ENCODE measurements around the gene NME4.
"Not testable (repeated sequence)": the region's sequence is repeated elsewhere in the genome, so short reads cannot be mapped to it uniquely, and the experiment has no call there.

Gene NME4

DNA sequence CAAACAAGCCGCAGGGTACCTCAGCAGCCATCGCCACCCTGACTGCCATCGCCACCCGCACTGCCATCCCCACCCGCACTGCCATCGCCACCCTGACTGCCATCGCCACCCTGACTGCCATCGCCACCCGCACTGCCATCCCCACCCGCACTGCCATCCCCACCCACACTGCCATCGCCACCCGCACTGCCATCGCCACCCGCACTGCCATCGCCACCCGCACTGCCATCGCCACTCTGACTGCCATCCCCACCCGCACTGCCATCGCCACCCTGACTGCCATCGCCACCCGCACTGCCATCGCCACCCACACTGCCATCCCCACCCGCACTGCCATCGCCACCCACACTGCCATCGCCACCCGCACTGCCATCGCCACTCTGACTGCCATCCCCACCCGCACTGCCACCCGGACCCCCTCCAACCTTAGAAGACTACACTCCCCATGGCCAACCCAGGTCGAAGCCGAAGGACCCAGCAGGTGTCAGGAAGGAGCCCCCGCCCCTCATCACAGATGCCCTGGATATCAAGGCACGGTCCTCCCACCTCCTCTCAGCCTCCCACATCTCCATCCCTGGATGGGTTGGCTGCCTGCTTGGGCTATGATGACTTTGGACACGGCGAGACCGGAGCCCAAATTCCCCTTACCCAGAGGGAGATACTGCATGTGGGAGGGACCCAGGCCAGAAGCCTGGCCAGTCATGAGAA lies 18.7 kb upstream of the NME4 start:
- not testable (repeated sequence) for DNase-seq

DNA sequence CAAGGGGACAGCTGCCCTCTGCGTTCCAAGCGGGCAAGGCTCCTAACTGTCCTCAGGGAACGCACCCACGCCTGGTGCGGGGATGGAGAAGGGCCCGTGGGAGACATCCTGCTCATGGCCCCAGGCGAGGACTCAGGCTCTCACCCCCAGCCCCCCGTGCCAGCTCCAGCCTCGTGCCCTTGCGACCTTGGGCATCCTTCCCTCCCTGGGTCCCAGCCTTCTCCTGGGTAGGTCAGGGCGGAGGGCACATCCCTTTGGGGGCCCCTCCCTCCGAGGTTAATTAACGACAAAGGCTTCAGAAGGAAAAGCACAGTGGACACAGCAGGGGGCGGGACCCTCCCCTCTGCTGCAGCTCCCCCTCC lies 18.2 kb upstream of the NME4 start:
- no peak for DNase-seq

GRCh38 chr16:379183-379960 lies 17.6 kb upstream of the NME4 start:
- DNase-seq, result peak; percentile 91

DNA sequence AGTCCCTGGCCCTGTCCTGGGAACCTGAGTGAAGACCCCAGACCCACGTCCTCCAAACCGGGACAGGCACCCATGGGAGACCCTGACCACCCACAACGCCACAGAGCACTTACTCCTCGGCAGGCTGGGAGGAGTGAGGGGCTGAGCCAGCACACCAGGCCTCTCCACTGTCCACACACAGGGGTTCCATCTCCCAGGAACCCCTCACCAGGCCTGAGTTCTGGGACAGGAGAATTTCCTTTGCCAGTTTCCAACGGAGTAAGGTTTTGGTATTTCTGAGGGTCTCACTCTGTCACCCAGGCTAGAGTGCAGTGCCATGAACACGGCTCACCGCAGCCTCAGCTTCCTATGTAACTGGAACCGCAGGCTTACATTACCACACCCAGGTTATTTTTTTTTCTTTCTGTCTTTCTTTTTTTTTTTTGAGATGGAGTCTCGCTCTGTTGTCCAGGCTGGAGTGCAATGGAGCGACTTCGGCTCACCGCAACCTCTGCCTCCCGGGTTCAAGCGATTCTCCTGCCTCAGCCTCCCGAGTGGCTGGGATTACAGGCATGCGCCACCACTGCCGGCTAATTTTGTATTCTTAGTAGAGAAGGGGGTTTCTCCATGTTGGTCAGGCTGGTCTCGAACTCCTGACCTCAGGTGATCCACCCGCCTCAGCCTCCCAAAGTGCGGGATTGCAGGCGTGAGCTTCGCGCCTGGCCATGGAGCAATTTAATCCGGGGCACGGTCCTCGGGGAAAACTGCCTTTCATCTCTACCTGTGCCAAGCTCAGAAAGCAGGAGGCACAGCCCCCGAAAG lies 16.8 kb upstream of the NME4 start:
- no peak for DNase-seq

DNA sequence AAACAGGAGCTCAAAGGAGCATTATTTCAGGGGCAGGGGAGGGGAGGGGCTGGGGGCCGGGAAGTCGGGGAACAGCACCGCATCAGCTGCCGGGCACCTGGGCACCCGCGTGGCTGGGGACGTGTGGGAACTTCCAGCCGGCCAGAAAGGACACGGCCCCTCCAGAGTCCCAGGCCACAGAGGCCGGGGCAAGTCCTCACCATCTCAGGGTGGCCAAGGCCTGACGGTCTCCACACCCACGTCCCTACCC lies 16.3 kb upstream of the NME4 start:
- no peak for DNase-seq

DNA sequence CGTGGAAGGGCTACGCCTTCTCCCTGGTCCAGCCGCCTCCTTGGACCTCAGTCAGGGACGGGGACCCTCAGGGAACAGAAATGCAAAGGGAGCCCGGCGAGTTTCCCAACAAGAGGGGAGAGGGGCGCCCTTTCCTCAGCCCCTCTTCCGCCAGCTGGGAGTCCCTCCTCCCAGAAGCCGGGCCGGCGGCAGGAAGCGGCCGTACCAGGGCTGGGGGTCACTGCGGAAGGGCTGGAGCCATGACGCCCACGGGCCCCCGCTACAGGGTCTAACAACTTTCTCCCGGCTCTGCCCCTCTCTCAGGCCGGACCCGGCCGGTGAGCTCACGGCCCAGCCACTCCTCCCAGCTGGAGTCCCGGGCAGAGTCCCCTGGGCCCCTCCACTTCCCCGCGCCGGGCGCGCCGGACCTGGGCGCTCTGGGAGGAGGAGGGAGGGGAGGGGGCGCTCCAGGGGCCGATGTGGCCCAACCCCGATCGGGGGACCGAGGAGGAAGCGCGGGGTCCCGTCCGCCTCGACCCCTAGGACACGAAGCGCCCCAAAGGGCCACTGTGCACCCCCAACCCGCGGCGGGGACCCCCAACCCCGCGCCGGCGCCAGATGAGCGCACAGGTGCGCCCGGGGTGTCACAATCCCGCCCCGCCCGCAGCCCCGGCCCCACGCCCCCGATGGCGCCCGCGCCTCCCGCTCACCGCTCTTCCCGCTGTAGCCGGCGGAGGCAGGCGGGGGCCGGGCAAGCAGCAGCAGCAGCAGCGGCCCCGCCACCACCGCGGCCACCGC lies 15.8 kb upstream of the NME4 start:
- no peak for DNase-seq

DNA sequence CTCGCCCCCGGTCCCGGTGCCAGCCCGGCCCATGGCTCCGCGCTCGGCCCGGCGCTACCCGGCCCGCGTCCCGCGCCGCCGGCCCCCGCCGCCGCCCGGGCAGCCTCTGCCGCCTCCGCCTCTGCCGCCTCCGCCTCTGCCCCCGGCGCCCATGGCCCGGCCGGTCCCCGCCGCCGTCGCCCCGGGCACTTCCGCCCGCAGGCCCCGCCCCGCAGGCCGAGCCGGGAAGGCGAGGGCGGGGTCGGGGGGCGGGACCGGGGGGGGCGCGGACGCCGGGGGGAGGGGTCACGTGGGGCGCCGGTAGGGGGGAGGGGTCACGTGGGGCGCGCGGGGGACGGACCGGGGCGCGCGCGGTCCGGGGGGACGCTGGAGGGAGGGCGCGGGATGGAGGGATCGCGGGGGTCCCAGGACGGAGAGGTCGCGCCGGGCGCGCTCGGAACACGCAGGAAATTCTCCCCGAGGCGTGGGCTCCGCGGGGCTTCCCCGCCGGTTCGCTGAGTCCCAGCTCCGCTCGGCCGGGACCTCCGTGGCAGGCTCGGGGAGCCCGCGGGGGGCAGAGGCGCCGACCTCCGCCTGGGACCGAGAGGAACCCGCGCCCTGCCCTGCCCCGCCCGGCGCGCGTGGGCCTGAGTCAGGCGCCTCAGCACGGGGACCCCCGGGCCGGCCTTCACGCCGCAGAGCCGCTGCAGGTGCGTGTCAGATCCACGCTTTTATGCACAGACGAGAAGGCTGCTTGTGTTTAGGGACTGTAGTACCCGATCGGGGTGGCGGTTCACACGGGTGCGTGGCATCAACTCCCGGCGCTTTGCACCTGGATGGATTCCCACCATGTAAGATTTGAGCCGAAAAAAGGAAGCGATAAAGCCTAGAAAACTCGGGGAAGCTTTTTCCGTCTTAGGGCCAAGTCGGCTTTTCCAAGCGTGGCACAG lies 14.9 kb upstream of the NME4 start, which contains the start of gene PGAP6:
PGAP6 (minus strand) TSS at position 190 of the 929 bp plus-strand sequence; CDS start at position 33, 157 bp downstream.
- no peak for DNase-seq

DNA sequence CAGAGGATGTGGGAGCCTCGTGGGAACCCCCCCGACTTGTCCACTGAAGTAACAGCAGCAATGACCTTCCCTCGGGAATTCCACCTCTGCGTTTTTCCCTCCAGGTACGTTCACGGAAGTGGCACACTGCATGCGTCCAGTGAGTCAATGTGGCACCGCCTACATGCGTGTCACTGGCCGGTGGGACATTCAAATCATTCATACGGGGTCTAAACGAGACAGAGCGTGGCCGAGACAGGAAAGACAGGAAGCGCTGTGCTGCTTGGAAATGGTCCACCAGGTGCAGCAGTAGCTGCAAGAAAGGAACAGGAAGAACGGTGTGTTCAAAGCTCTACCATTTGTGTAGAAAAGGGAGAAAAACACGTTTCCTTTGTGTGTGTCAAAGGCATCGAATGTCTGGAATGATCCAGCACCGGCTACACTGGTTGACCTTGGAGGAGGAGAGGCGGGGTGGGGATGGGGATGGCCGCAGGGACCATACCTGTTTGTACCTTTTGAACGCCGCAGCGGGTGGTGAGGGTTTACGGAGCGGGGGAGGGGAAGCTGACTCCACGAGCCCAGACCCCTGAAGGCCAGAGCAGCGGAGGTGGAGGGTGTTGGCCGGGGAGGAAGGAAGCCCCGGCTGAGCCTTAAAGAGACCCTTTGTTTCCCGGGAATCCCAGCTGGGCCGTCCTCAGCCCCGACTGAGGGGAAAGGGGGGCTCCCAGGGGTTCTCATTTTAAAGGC lies 13.5 kb upstream of the NME4 start:
- no peak for DNase-seq

GRCh38 chr16:386641-387156 lies 10.3 kb upstream of the NME4 start:
- no peak for DNase-seq

DNA sequence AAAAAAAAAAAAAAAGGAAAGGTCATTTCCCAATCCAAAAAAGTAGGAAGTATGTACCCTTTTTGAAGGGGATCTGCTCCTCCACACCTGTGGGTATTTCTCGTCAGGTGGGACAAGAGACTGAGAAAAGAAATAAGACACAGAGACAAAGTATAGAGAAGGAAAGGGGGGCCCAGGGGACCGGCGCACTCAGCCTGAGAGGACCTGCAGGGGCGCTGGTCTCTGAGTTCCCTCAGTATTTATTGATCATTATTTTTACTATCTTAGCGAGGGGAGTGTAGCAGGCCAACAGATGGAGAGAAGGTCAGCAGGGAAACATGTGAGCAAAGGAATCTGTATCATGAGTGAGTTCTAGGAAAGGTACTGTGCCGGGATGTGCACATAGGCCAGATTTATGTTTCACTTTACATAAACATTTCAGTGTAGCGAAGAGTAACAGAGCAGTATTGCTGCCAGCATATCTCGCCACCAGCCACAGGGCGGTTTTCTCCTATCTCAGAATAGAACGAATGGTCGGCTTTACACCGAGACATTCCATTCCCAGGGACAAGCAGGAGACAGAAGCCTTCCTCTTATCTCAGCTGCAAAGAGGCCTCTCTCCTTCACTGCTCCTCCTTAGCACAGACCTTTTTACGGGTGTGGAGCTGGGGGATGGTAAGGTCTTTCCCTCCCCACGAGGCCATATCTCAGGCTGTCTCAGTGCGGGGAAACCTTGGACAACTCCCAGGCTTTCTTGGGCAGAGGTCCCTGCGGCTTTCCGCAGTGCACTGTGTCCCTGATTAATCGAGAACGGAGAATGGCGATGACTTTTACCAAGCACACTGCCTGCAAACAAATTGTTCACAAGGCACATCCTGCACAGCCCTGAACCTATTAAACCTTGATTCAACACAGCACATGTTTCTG lies 9.0 kb upstream of the NME4 start:
- not testable (repeated sequence) for DNase-seq

DNA sequence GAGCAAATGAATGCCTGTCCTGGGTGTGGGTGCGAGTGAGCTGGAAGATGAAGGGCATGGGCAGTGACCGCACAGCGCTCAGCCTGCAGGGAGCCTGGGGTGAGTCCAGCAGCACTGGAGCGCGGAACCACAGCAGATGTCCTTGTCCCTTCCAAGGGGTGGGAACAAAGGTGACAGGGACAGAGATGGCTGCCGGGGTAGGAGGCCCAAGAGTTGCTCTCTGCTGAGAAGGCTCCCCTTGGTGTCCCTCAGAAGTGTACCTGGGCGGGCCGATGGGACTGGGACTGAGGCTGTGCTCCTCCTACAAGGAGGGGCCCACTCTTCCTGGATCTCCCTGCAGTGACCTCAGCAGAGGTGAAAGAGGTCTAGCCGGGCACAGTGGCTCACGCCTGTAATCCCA lies 7.6 kb upstream of the NME4 start:
- no peak for DNase-seq

DNA sequence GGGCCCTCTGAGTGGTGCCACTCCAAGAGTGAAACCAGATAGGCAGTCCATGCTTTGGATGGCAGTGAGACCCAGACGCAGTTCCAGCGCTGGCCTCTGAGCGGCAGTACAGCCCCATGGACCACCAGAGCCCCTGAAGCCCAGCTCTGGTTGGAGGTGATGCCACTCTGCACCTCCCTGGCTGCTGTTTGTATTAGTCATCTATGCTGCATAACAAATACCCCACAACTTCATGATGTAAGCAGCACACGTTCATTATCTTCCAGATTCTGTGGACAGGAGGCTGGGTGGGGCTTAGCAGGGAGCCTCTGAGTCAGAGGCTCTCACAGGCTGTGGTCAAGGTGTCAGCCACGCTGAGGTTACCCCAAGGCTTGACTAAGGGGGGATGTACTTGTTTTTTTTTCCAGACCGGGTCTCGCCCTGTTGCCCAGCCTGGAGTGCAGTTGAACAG lies 5.1 kb upstream of the NME4 start:
- peak; percentile 22 for DNase-seq

- no peak for DNase-seq
These were observed 4.5 kb upstream of the NME4 start for GRCh38 chr16:392450-393030.

- DNase-seq, result no peak
These were observed 800 bp upstream of the NME4 start for GRCh38 chr16:396199-396598.

- DNase-seq, result no peak
These were observed 394 bp upstream of the NME4 start for GRCh38 chr16:396605-397004.

DNA sequence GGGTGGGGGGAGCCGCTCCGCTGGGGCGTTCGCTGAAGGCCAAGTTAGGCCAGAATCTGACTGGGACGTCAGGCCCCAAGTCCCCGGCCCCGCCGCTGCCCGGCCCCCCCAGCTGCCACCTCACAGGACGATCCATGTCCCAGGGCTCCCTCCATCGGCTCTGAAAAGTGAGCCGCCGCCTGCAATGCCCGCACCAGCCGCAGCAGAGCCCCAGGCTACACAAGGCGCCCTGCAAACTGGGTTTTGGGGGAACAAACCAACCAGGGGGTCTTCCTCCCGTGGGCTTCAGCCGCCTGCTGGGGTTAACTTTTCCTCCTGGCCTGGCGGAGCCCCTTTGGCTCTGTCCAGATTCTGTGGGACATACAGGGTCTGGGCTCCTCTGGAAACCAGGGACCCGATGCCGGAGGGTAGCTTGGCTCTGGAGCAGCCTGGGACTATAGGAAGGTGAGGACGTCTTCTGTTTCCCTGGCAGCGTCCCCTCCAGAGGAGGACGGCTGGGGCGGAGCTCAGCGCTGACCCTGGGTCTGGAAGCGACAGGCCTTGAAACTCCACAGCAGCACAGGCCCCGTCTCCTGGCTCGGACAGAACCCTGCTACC lies 835 bp downstream of the NME4 start:
- DNase-seq, result no peak

GRCh38 chr16:398561-399339 lies 1.8 kb downstream of the NME4 start:
- DNase-seq, result no peak

DNA sequence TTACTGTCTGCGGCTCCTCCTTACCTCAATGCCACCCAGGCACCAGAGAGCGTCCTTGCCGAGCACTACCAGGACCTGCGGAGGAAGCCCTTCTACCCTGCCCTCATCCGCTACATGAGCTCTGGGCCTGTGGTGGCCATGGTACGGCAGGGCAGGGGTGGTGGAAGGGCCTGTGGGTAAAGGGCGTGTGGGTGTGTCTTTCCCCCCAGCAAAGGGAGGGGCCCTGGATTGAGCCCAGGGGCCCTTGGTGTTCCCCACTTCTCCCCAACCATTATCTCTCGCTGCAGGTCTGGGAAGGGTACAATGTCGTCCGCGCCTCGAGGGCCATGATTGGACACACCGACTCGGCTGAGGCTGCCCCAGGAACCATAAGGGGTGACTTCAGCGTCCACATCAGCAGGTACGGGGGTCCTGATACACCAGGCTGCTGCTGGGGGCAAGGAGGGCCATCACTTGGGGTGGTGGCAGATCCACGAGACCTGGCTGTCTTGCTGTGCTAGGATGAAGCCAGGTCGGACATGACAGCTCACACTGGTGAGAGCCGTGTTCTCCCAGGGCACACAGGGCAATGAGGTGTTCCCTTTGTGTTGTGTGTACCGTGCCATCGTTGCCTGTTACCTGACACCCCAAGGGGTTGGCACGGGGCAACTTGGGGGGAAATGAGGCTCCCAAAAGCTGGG lies 2.5 kb downstream of the NME4 start:
- DNase-seq, result no peak

Data from DMS79 (cell line).